Keratinocyte (primary cell): ENCODE measurements around the gene ACTR3. TPM values are rescaled to one million over a fixed set of nuclear protein-coding genes. Genes with fewer than 3 reads are reported as not detected.

Source experiments
- DNase-seq: peaks from one replicate; pipeline ENCODE4 v3.0.0-alpha.2; 2011; ENCODE audit warnings: low read depth, missing footprints, low spot score
- FAIRE-seq: peaks from 2 replicates; lab custom pipeline; 2011; peaks lifted over from hg19 to GRCh38; lab: Jason Lieb, UNC
- H2AFZ ChIP-seq: 2 replicates; pipeline ENCODE4 v1.6.0; 2012; ENCODE audit warnings: low read length, control low read depth, inconsistent platforms; ENCODE audit not compliant: control insufficient read depth
- H3K27ac ChIP-seq: 2 replicates; pipeline ENCODE4 v1.5.1; 2011; ENCODE audit warnings: low read length; ENCODE audit not compliant: control insufficient read depth, insufficient read depth
- H3K27me3 ChIP-seq: 3 replicates; pipeline ENCODE4 v1.6.0; 2011; ENCODE audit warnings: low read length; ENCODE audit not compliant: control insufficient read depth, insufficient read depth; ENCODE audit errors: extremely low read depth
- H3K36me3 ChIP-seq, 2 experiments: 2 replicates in 1 of 2; 3 replicates in 1 of 2; pipeline ENCODE4 v1.5.1; 2011; ENCODE audit warnings: low read length in 2 of 2, mild to moderate bottlenecking in 1 of 2; ENCODE audit not compliant: control insufficient read depth in 2 of 2, insufficient read depth in 2 of 2; ENCODE audit errors: extremely low read depth in 1 of 2
- H3K4me1 ChIP-seq: 3 replicates; pipeline ENCODE4 v1.5.1; 2011; ENCODE audit warnings: low read length; ENCODE audit not compliant: control insufficient read depth, insufficient read depth; ENCODE audit errors: extremely low read depth
- H3K4me2 ChIP-seq: 3 replicates; pipeline ENCODE4 v1.6.0; 2011; ENCODE audit warnings: low read depth, low read length; ENCODE audit not compliant: control insufficient read depth, insufficient read depth; ENCODE audit errors: extremely low read depth
- H3K4me3 ChIP-seq, 3 experiments: fragments of 200-600 bp in 1 of 3; sonication (generic) in 1 of 3; 2 replicates in 2 of 3; 3 replicates in 1 of 3; pipeline ENCODE4 v1.5.1; 2011 to 2016; ENCODE audit warnings: low read length in 3 of 3, mild to moderate bottlenecking in 3 of 3, control low read depth in 2 of 3, inconsistent platforms in 1 of 3, low read depth in 1 of 3, mixed read lengths in 1 of 3, mixed run types in 1 of 3, moderate library complexity in 1 of 3; ENCODE audit not compliant: control insufficient read depth in 2 of 3, insufficient read depth in 2 of 3; ENCODE audit errors: extremely low read depth in 1 of 3
- H3K79me2 ChIP-seq: 2 replicates; pipeline ENCODE4 v1.6.0; 2012; ENCODE audit warnings: low read length; ENCODE audit not compliant: control insufficient read depth, insufficient read depth
- H3K9ac ChIP-seq: 3 replicates; pipeline ENCODE4 v1.6.0; 2011; ENCODE audit warnings: low read length; ENCODE audit not compliant: control insufficient read depth, insufficient read depth; ENCODE audit errors: extremely low read depth
- H3K9me1 ChIP-seq: 3 replicates; pipeline ENCODE4 v1.6.0; 2011; ENCODE audit warnings: low read length; ENCODE audit not compliant: control insufficient read depth, insufficient read depth; ENCODE audit errors: extremely low read depth
- H3K9me3 ChIP-seq: 2 replicates; pipeline ENCODE4 v1.5.1; 2012; ENCODE audit warnings: low read depth, low read length; ENCODE audit not compliant: control insufficient read depth
- H4K20me1 ChIP-seq: 3 replicates; pipeline ENCODE4 v1.6.0; 2011; ENCODE audit warnings: low read length; ENCODE audit not compliant: control insufficient read depth, insufficient read depth; ENCODE audit errors: extremely low read depth
- CTCF ChIP-seq, 3 experiments: IDR thresholded peaks in 1 of 3; conservative IDR thresholded peaks in 1 of 3; optimal IDR thresholded peaks in 1 of 3; 2 replicates in 2 of 3; 3 replicates in 1 of 3; pipeline versions ENCODE3 to v1.5.1; 2011; ENCODE audit warnings: low read length in 3 of 3, mild to moderate bottlenecking in 3 of 3, moderate library complexity in 2 of 3, control low read depth in 1 of 3, inconsistent platforms in 1 of 3; ENCODE audit not compliant: insufficient read depth in 2 of 3; ENCODE audit errors: extremely low read depth in 1 of 3
- EZH2 ChIP-seq: IDR thresholded peaks from one replicate; pipeline ENCODE4 v1.6.1; 2012; ENCODE audit warnings: inconsistent platforms, mild to moderate bottlenecking, low read length, moderate library complexity
- dilution Hi-C: fragments of 300-500 bp; cut with MboI; formaldehyde crosslinking; loops from one replicate; pipeline ENCODE4 v1.7.0; 2020; ENCODE audit warnings: low sequenced_read_pairs; ENCODE audit not compliant: extremely low pct_ligation_motif_present
- polyA plus RNA-seq, 5 experiments: library from polyadenylated mRNA; depleted of rRNA in 3 of 5; stranded (reverse) in 3 of 5; stranded (forward) in 1 of 5; unstranded in 1 of 5; fragments of >200 nt; gene quantifications; 1 replicate in 1 of 5; 2 replicates in 3 of 5; 3 replicates in 1 of 5; pipeline versions ENCODE4 v1.2.1 to v1.2.3, GENCODE V29; 2011 to 2012; ENCODE audit warnings: missing spikeins in 2 of 5, low read depth in 1 of 5, low replicate concordance in 1 of 5

The ACTR3 gene
- polyA plus RNA-seq, 1 donor (not counting 4 experiments of a cell fraction or from before 2014, with no cell fraction given): 340 TPM

DNA sequence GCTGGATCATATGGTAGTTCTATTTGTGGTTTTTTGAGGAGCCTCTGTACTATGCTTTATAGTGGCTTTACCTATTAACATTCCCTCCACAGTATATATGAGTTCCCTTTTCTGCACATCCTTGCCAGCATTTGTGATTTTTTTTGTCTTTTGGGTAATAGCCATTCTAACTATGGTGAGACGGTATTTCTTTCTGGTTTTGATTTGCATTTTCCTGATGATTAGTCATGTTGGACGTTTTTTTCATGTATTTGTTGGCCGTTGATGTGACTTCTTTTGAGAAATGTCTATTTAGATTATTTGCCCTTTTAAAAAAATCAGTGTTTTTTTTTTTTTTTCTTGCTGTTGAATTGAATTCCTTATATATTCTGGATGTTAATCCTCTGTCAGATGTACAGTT is 31.1 kb downstream of the ACTR3 start:
- no peak overlapping the region for H3K27ac ChIP-seq
- no peak overlapping the region for H3K4me2 ChIP-seq
- H3K9ac ChIP-seq: no peak overlapping the region
- H3K9me3 ChIP-seq: no peaks in the 10 kb centered on the region
- no peaks in the 10 kb centered on the region for H3K4me1 ChIP-seq
- no peaks in the 10 kb centered on the region for H3K27me3 ChIP-seq
- H2AFZ ChIP-seq: no peak overlapping the region
- DNase-seq (no peak), FAIRE-seq (no peak)
- H4K20me1 ChIP-seq: peaks cover 3% of the 10 kb centered on the region
- TF ChIP-seq CTCF (optimal IDR thresholded peaks at IDR 0.05 in 1 of 3, IDR thresholded peaks at IDR 0.05 in 1 of 3, conservative IDR thresholded peaks at IDR 0.05 in 1 of 3; ENCODE audit: extremely low read depth in 1 of 3, insufficient read depth in 2 of 3, low read length in 3 of 3): no peak
- no peak for TF ChIP-seq EZH2
- peaks cover 3% of the 10 kb centered on the region for H3K9me1 ChIP-seq
- H3K4me3 ChIP-seq: no peak overlapping the region
- dilution Hi-C loops: no loop called here
- peaks cover 81% of the 10 kb centered on the region for H3K79me2 ChIP-seq
- peaks cover 5 to 6% of the 10 kb centered on the region in 2 experiments for H3K36me3 ChIP-seq

GRCh38 chr2:113922335-113922734 is 32.4 kb downstream of the ACTR3 start:
- peaks cover 3% of the 10 kb centered on the region for H4K20me1 ChIP-seq
- H3K4me1 ChIP-seq: no peaks in the 10 kb centered on the region
- no peak for FAIRE-seq
- no peaks in the 10 kb centered on the region for H3K9me3 ChIP-seq
- dilution Hi-C loops: no loop called here
- no peak overlapping the region for H2AFZ ChIP-seq
- no peak overlapping the region for H3K27ac ChIP-seq
- H3K36me3 ChIP-seq: peaks cover 4 to 9% of the 10 kb centered on the region in 2 experiments
- peaks cover 3% of the 10 kb centered on the region for H3K9me1 ChIP-seq
- H3K27me3 ChIP-seq: no peaks in the 10 kb centered on the region
- H3K79me2 ChIP-seq: peaks cover 73% of the 10 kb centered on the region
- no peak overlapping the region for H3K9ac ChIP-seq
- no peak overlapping the region for H3K4me3 ChIP-seq
- DNase-seq: no peak
- TF ChIP-seq EZH2 (no peak), CTCF (optimal IDR thresholded peaks at IDR 0.05 in 1 of 3, IDR thresholded peaks at IDR 0.05 in 1 of 3, conservative IDR thresholded peaks at IDR 0.05 in 1 of 3; ENCODE audit: extremely low read depth in 1 of 3, insufficient read depth in 2 of 3, low read length in 3 of 3) (no peak)
- no peak overlapping the region for H3K4me2 ChIP-seq
